ENCODE measurements around the gene PRCP. TPM values are rescaled to one million over a fixed set of nuclear protein-coding genes. Genes with fewer than 3 reads are reported as not detected.

Gene PRCP
- total RNA-seq, 1 experiment from 2014 or later = 51.5 TPM

DNA sequence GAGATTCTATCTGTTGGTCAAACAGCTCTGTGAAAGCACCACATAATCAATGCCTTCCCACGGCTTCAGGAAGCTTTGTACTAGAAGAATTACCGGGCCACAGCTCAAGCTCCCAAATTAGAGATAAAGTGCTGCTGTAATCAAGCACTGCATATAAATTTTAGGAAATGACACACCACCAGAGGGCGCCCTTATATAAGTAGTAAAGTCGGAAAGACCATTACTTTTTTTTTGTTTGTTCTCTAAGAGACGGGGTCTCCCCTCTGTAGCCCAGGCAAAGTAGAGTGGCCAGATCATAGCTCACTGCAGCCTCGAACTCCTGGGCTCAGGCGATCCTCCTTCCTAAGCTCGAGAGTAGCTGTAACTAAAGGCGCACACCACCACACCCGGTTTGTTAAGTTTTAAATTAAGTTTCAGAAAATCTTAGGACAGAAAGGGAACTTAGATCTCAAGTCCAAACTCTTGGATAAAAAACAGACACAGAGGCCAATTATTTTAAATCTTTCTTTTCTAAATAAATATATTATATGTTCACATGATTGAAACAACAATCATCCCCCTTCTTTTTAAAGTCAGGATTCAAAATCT lies 32.6 kb downstream of the PRCP start:
- H3K4me2 ChIP-seq (ENCODE audit: low read length) = peak overlapping the region; percentile 69
- BruUV-seq (replicated peaks) = no TSS peak

DNA sequence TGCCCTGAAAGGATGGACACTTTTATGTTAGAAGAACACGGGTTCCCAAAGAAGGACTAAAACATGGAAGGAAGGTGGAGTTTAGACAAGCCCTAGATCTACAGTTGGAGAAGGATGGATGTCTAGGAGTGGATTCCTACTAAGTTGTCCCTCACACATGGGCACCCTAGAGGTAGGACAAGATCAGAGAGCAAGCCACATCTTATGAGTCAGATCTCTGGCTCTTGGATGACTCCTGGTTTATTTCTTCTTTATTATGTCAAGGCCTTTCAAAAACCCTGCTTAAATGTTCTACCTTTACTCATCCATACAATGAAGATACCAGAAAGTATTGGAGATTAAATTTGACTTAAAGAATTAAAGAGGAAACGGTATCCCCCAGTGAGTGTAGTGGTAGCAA lies 34.4 kb downstream of the PRCP start:
- CTCF ChIA-PET = no interaction called here
- H3K9ac ChIP-seq (ENCODE audit: low read length) = no peak overlapping the region

More for the DNA sequence above, 32.6 kb downstream of the PRCP start:
- Histone ChIP-seq H3K27ac (ENCODE audit: low read length) (no peak overlapping the region), H3F3A (ENCODE audit: low read length, unreplicated experiment) (no peaks in the 10 kb centered on the region), H3K9me2 (replicated peaks; ENCODE audit: low read length) (no peaks in the 10 kb centered on the region), H3K27me3 (ENCODE audit: low read length) (no peaks in the 10 kb centered on the region), H3K4me1 (ENCODE audit: insufficient read depth, low read length) (peaks cover 11% of the 10 kb centered on the region), H3K9me3 (ENCODE audit: low read length) (no peaks in the 10 kb centered on the region), H3K9ac (ENCODE audit: low read length) (no peak overlapping the region), H4K20me1 (ENCODE audit: low read length) (no peaks in the 10 kb centered on the region), H3K4me3 (ENCODE audit: low read length) (peak overlapping the region; percentile 40; the same call in 1 of the 2 replicates), H3K36me3 (ENCODE audit: low read depth, low read length) (no peaks in the 10 kb centered on the region), H3K79me2 (ENCODE audit: low read length) (no peaks in the 10 kb centered on the region), H2AFZ (ENCODE audit: low read length) (peak overlapping the region; percentile 68)
- CTCF ChIA-PET = interaction anchor here (0.5 to 2.1 kb wide), 15 partner anchors 18 to 384 kb away, joined by 3 to 20 read pairs (median 4); partner anchors contain the start of genes DDIAS, PRCP and RAB30
- ATAC-seq (peak; percentile 31), DNase-seq (peak; percentile 92)
- intact Hi-C loops (cut with micrococcal nuclease) = loop anchor here (1.0 to 2.0 kb wide), 4 partner anchors 32 to 953 kb away; no protein-coding TSS in a partner anchor
- POLR2A ChIA-PET (ENCODE audit: unreplicated experiment) = interaction anchor here (0.5 kb wide), 1 partner anchor 33 kb away, joined by 5 read pairs; the partner anchor contains the start of gene PRCP
- TF ChIP-seq CTCF (conservative IDR thresholded peaks at IDR 0.05; ENCODE audit: low read depth, low read length) = peak; percentile 95
- TF ChIP-seq EZH2 (IDR thresholded peaks at IDR 0.05; ENCODE audit: low read length, unreplicated experiment) = no peak

More for the DNA sequence above, 34.4 kb downstream of the PRCP start:
- no peaks in the 10 kb centered on the region for H3K27me3 ChIP-seq (ENCODE audit: low read length)
- H3K4me2 ChIP-seq (ENCODE audit: low read length) = no peak overlapping the region
- TF ChIP-seq EZH2phosphoT487 (IDR thresholded peaks at IDR 0.05; ENCODE audit: borderline replicate concordance, low read length) (no peak), CTCF (conservative IDR thresholded peaks at IDR 0.05; ENCODE audit: low read depth, low read length) (no peak), EZH2 (IDR thresholded peaks at IDR 0.05; ENCODE audit: low read length, unreplicated experiment) (no peak)
- no peaks in the 10 kb centered on the region for H3K9me2 ChIP-seq (replicated peaks; ENCODE audit: low read length)
- intact Hi-C loops (cut with micrococcal nuclease) = loop anchor here (2.0 kb wide), 1 partner anchor 955 kb away; no protein-coding TSS in a partner anchor
- no TSS peak for BruUV-seq (replicated peaks)
- no peaks in the 10 kb centered on the region for H3K36me3 ChIP-seq (ENCODE audit: low read depth, low read length)
- POLR2A ChIA-PET (ENCODE audit: unreplicated experiment) = no interaction called here
- H3K4me1 ChIP-seq (ENCODE audit: insufficient read depth, low read length) = peaks cover 11% of the 10 kb centered on the region
- DNase-seq (peak; percentile 42), ATAC-seq (peak; percentile 45)
- H3K27ac ChIP-seq (ENCODE audit: low read length) = no peak overlapping the region
- H3K4me3 ChIP-seq (ENCODE audit: low read length) = no peak overlapping the region
- no peaks in the 10 kb centered on the region for H3F3A ChIP-seq (ENCODE audit: low read length, unreplicated experiment)
- no peaks in the 10 kb centered on the region for H4K20me1 ChIP-seq (ENCODE audit: low read length)
- H3K9me3 ChIP-seq (ENCODE audit: low read length) = no peaks in the 10 kb centered on the region
- peaks cover 5% of the 10 kb centered on the region; the same call in 1 of the 2 replicates for H3K79me2 ChIP-seq (ENCODE audit: low read length)
- H2AFZ ChIP-seq (ENCODE audit: low read length) = no peak overlapping the region

Measured in PC-3 (cell line).